ENCODE results near the gene SLC8A2. TPM values are rescaled to one million over a fixed set of nuclear protein-coding genes. Genes with fewer than 3 reads are reported as not detected.
A peak's percentile ranks its signal among the peaks of the same experiment; 100 is the strongest.

The SLC8A2 gene
- total and polyA plus RNA-seq, 2 of the 8 experiments (the other 6 are each of a cell fraction or from before 2014, with no cell fraction given) = 7.3 to 12.4 TPM

- DNase-seq (ENCODE audit: low read depth in 1 of 2, low spot score in 2 of 2) = peak; percentile 79 to 93
- TF ChIP-seq HDAC2 (IDR thresholded peaks at IDR 0.05; ENCODE audit: borderline replicate concordance in 1 of 2, low read depth in 2 of 2, low read length in 2 of 2) (no peak), KDM1A (IDR thresholded peaks at IDR 0.05; ENCODE audit: borderline replicate concordance, low read length) (peak; percentile 21; the same call in 1 of the 2 replicates), GABPA (IDR thresholded peaks at IDR 0.05; ENCODE audit: borderline replicate concordance, insufficient read depth, low read length) (no peak), TEAD4 (IDR thresholded peaks at IDR 0.05; ENCODE audit: low read depth, low read length) (peak; percentile 38; the same call in 1 of the 2 replicates), TAF1 (IDR thresholded peaks at IDR 0.05; ENCODE audit: low read depth, low read length) (peak; percentile 30; the same call in 1 of the 2 replicates), KDM4A (IDR thresholded peaks at IDR 0.05; ENCODE audit: low read depth, low read length, severe bottlenecking) (no peak), SP2 (IDR thresholded peaks at IDR 0.05; ENCODE audit: low read length) (no peak), JUND (IDR thresholded peaks at IDR 0.05; ENCODE audit: low read length) (no peak), KDM5A (IDR thresholded peaks at IDR 0.05; ENCODE audit: low read length) (no peak), SP1 (IDR thresholded peaks at IDR 0.05; ENCODE audit: low read depth, low read length) (peak; percentile 90)
Measured at GRCh38 chr19:47446534-47447469, 24.9 kb downstream of the SLC8A2 start.

More at GRCh38 chr19:47446534-47447469, 24.9 kb downstream of the SLC8A2 start:
- ChIA-PET CTCF (ENCODE audit: partially characterized antibody) (interaction anchor here (0.9 to 24.5 kb wide), 9 partner anchors 10 to 261 kb away, joined by 3 to 436 read pairs (median 7); partner anchors contain the start of genes EHD2, KPTN and NAPA), POLR2A (ENCODE audit: partially characterized antibody) (interaction anchor here (0.7 to 3.8 kb wide), 19 partner anchors 8 to 306 kb away, joined by 3 to 29 read pairs (median 4); partner anchors contain the start of genes DHX34, KPTN and SLC8A2)
- H4K5ac ChIP-seq (ENCODE audit: insufficient read length, low read depth, low read length) = peak overlapping the region; percentile 44
- H3K23me2 ChIP-seq (ENCODE audit: low read depth, low read length) = peaks cover 18% of the 10 kb centered on the region; the same call in 1 of the 2 replicates
- H2AK5ac ChIP-seq (ENCODE audit: low read depth, low read length) = no peak overlapping the region
- peaks cover 7 to 18% (median 11%) of the 10 kb centered on the region in 4 experiments for H3K4me1 ChIP-seq (replicated peaks in 1 of 4; ENCODE audit: control insufficient read depth in 3 of 4, insufficient read depth in 4 of 4, low read length in 3 of 4)
- no peak overlapping the region for H3K14ac ChIP-seq (ENCODE audit: insufficient read length)
- WGBS, 2 experiments (ENCODE audit: extremely low coverage in 1 of 2, insufficient coverage in 1 of 2, insufficient read length in 1 of 2, insufficient replicate concordance in 2 of 2, low coverage in 1 of 2, low lambda C conversion rate in 2 of 2, missing lambda C conversion rate in 1 of 2) = 22% methylated on average over 28 of the region's 28 CpGs; no CpG with 5 or more reads in 1 of the 2 experiments
- no peak overlapping the region for H2BK20ac ChIP-seq (ENCODE audit: low read length)
- H3K79me1 ChIP-seq (ENCODE audit: low read depth, low read length) = no peaks in the 10 kb centered on the region; the same call in 1 of the 2 replicates
- peak overlapping the region; percentile 54 for H2BK120ac ChIP-seq (replicated peaks; ENCODE audit: low read depth, low read length)
- FAIRE-seq = peak; percentile 60
- H2BK12ac ChIP-seq (ENCODE audit: low read depth, low read length) = peak overlapping the region; percentile 80; the same call in 1 of the 2 replicates
- H3K27ac ChIP-seq (ENCODE audit: low read depth, low read length) = peak overlapping the region; percentile 56; the same call in 1 of the 2 replicates
- peak overlapping the region in 1 of 4 experiments; percentile 65; a peak in 2 of 7 replicates for H3K9ac ChIP-seq (replicated peaks in 1 of 4; ENCODE audit: extremely low read depth in 1 of 4, low read depth in 3 of 4, low read length in 3 of 4)
- H3K4ac ChIP-seq (replicated peaks; ENCODE audit: insufficient read length, low read depth, low read length) = no peak overlapping the region
- H3K27me3 ChIP-seq (replicated peaks in 1 of 4; ENCODE audit: control insufficient read depth in 3 of 4, extremely low read depth in 1 of 4, insufficient read depth in 3 of 4, low read length in 3 of 4) = peaks cover 0 to 9% (median 9%) of the 10 kb centered on the region in 4 experiments; a peak in 5 of 7 replicates
- H3K23ac ChIP-seq (ENCODE audit: insufficient read length) = no peak overlapping the region
- no peak overlapping the region for H2AFZ ChIP-seq (ENCODE audit: low read length)
- H3K4me3 ChIP-seq (ENCODE audit: extremely low read depth in 1 of 4, insufficient read depth in 2 of 4, low read depth in 3 of 4, low read length in 4 of 4) = peak overlapping the region; percentile 56 to 79 (median 70)
- no peaks in the 10 kb centered on the region for H3K36me3 ChIP-seq (ENCODE audit: control insufficient read depth in 2 of 4, insufficient read depth in 4 of 4, low read length in 3 of 4)
- H3K79me2 ChIP-seq (ENCODE audit: control insufficient read depth in 1 of 2, insufficient read depth in 2 of 2, low read length in 2 of 2) = no peaks in the 10 kb centered on the region
- no peak overlapping the region; the same call in 1 of the 2 replicates for H2BK15ac ChIP-seq (ENCODE audit: low read length)
- H4K91ac ChIP-seq (replicated peaks; ENCODE audit: insufficient read length, low read length) = no peak overlapping the region
- peak overlapping the region; percentile 94 for H2BK5ac ChIP-seq (ENCODE audit: low read depth, low read length)
- H3K18ac ChIP-seq (ENCODE audit: extremely low read depth, low read length) = peak overlapping the region; percentile 24
- no peaks in the 10 kb centered on the region for H3K9me3 ChIP-seq (ENCODE audit: insufficient read depth in 2 of 2, low read depth in 1 of 2, low read length in 1 of 2)
- H3K56ac ChIP-seq (replicated peaks; ENCODE audit: insufficient read length, low read depth, low read length) = no peak overlapping the region
- peak overlapping the region; percentile 79 to 89 for H3K4me2 ChIP-seq (ENCODE audit: insufficient read depth in 1 of 2, low read depth in 2 of 2, low read length in 2 of 2)
- peak overlapping the region; percentile 75 for H4K8ac ChIP-seq (ENCODE audit: extremely low read depth, insufficient read depth, low read length)
- H4K20me1 ChIP-seq (replicated peaks in 1 of 2; ENCODE audit: control insufficient read depth in 1 of 2, insufficient read depth in 2 of 2, low read length in 2 of 2) = peaks cover 2 to 19% of the 10 kb centered on the region in 2 experiments
